Measurements from ENCODE around the gene CATSPERB.
"Not testable (repeated sequence)": the region's sequence is repeated elsewhere in the genome, so short reads cannot be mapped to it uniquely, and the experiment has no call there.

- not testable (repeated sequence) for TF ChIP-seq YBX1 (IDR thresholded peaks at IDR 0.05); EZH2 (IDR thresholded peaks at IDR 0.05; ENCODE audit: borderline replicate concordance, control insufficient read depth, low read depth, low read length); IRF3 (IDR thresholded peaks at IDR 0.05)
Measured at GRCh38 chr14:91604611-91605010, 127.3 kb downstream of the CATSPERB start.

Data from GM12878 (cell line).